GM18867 (cell line): Measurements from ENCODE around the gene SLC7A8.

Experiments used
- ATAC-seq: cut with Tn5 transposase; IDR thresholded peaks from one replicate; pipeline ENCODE4 v1.9.1; 2021; ENCODE audit warnings: mild to moderate bottlenecking, moderate library complexity; ENCODE audit not compliant: unreplicated experiment

Gene SLC7A8

DNA sequence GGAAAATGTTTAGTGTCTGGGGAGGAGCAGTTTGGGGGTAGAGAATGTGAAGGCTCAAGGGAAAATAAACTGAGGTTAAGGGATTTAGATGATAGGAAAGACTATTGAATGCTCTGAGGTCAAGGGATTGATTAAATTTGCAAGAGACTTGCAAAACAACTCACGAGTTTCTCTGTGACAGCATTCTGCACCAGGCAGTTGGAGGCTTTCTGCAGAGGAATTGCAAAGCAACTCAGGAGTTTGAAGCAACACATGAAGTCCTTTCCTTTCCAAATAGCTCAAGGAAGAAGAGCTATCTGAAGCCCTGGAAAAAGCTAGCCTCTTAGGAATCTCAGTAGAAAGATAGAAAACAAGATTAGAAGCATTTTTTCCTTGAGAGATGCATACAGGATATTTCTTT lies 23.9 kb downstream of the SLC7A8 start:
- no peak for ATAC-seq

DNA sequence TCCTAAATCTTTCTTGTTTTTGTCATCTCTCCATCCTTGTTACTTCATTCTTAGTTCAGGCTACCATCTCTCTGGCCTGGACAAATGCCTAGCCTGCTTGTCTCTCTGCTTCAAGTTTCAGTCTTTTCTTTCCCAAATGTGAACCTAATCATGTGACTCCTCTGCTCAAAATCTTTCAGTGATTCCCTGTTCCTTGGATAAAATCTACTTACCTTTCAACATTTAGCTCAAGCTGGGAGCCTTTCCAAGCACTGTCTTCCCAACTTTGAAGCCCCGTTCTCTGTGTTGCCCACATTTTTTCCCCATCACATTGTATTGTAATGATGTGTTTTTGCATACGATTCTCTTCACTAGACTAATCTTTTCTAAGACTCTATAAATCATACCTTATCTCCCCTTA lies 24.7 kb downstream of the SLC7A8 start:
- ATAC-seq, result no peak

DNA sequence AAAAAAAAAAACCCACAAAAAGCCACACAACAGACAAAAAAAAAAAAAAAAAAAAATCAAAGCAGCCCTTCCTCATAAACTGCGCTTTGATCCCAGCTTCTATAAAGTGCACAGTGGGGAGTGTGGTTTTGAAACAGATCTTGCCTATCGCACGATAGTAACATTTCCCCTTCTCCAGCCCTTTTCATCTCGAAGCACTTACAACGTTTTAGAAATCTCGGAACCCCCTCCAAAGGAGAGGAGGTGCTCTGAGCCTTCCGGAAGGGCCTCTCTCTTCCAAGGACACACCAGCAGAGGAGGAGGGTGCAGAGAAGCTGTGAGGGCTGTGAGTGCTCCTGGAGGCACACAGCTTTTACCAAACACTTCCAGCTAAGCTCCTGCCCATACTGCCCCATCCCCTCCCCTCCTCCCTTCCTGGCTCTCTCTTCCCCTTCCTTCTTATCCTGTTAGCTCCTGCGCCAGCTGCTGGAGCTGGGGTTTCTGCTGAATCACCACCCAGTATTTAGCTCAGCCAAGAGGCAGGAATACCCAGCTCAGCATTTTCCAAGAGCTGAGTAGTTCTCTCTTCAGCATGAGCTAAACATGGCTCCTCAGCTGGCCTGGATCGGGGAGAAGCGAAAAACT lies 28.4 kb downstream of the SLC7A8 start:
- ATAC-seq, result no peak

DNA sequence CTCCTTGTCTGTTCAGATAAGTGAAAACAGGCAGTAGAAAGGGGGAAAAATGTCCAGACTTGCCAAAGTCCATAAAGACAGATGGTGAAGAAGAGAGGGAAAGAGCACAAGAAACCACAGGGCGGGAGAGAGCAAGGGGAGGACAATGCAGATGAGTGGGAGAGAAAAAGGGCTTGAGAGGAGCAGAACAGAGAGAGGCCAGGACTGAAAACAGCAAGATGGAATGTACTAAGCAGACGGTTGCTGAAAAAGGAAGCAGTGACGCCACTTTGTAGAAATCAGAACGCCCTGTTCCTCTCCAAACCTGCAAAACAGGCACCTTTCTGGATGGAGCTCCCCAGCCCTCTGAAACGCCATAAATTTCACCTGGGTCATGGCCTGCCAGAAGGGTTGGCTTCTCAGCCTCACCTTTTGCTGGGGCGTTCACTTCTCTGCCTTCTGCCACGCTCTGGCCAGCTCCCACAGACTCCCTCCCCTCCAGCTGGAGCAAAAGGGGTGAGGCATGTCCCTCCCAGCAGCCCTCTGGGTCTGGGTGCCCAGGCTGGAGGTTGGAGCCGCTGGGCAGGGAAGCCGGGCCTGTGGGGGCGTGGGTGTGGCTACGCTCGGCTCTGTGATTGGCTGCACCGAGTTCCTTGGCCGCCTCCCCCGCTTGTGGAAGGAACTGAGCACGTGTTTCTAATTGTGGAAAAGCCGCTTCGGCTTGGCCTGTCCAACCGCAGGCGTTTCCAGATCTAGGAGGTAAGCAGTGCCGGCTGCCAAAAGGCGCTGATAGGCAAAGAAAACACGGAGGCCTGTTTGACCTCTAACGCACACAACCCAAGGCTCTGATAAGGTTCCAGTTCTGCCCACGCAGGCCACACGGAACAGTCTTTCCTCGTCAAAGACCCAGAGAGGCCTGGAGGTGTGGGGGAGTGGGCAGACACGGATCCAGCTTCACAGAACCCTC lies 29.3 kb downstream of the SLC7A8 start:
- no peak for ATAC-seq

DNA sequence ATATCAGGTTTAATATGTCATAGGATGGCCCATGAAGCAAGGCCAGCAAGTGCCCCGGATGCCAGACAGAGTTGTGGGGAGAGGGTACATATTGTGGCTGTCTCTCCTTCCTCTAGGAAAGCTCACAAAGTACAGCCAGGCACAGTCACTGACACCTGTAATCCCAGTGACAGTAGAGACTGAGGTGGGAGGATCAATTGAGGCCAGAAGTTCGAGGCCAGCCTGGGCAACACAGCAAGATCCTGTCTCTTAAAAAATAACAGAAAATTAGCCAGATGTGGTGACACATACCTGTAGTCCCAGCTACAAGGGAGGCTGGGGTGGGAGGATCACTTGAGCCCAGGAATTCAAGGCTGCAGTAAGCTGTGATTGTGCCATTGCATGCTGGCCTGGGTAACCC lies 32.1 kb downstream of the SLC7A8 start:
- ATAC-seq, result no peak

DNA sequence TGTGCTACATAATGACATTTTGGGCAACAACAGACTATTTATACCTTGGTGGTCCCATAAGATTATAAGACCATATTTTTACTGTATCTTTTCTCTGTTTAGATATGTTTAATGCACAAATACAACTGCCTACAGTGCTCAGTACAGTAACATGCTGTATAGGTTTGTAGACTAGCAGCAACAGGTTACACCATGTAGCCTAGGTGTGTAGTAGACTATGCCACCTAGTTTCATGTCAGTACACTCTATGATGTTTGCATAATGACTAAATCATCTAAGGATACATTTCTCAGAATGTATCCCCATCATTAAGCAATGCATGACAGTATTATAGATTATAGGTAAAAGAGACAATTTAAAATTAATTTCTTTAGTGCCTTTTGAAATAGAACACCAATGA lies 33.7 kb downstream of the SLC7A8 start:
- ATAC-seq, result no peak

DNA sequence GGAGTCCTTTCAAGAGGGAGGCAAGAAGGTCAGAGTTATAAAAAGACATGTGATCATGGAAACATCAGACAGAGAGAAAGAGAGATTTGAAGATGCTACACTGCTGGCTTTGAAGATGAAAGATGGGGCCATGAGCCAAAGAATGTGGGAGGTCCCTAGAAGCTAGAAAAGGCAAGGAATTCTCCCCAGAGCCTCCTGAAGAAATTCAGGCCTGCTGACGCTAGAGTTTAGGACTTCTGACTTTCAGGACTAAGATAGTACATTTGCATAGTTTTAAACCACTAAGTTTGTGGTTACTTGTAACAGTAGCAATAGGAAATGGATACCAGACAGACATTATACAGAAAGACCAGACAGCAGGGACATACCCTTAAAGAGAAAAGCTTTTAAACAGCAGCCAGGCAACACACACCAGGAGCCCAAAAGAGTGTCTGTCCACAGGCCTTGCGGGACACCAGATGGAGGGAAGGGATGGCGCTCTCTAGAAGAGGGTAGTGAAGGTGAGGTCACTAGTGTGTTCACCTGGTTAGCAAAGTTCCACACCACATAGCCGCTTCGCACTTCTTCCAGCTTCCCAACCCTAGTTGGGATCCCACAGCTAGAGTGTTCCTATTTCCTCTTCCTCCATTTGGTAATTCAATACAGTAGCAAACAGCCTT lies 34.7 kb downstream of the SLC7A8 start:
- no peak for ATAC-seq

DNA sequence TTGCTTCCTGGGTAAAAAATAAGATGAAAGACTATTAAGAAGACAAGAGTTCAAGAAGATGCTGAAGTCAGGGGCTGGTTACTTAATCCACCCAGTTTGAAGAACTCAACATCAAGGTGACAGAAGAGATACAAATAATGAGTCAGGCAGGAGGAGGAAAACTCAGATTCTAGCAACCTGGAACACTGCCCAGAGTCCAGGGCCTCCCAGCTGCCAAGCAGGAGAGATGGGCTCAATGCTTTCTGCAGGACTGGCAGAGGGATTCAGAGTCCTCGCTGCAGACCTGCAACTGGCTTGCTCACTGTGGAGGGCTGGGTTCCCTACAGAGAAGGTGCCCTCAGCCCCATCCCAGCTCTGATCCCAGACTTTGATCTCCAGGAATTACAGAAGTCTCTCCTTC lies 35.8 kb downstream of the SLC7A8 start:
- ATAC-seq, result no peak

DNA sequence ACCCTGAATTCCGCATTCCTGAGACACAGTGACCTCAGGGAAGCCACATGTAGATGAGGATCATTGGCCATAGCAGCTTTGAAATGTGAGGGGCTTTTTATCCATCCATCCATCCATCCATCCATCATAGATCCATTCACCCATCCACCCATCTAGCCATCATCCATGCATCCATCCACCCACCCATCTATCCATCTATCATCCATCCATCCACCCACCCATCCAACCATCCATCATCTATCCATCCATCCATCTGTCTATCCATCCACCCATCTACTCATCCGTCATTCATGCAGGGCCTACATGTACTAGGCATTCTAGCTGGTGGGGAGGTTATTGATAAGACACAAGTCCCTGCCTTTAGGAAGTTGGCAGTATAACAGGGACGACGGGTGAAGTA lies 36.5 kb downstream of the SLC7A8 start:
- no peak for ATAC-seq

DNA sequence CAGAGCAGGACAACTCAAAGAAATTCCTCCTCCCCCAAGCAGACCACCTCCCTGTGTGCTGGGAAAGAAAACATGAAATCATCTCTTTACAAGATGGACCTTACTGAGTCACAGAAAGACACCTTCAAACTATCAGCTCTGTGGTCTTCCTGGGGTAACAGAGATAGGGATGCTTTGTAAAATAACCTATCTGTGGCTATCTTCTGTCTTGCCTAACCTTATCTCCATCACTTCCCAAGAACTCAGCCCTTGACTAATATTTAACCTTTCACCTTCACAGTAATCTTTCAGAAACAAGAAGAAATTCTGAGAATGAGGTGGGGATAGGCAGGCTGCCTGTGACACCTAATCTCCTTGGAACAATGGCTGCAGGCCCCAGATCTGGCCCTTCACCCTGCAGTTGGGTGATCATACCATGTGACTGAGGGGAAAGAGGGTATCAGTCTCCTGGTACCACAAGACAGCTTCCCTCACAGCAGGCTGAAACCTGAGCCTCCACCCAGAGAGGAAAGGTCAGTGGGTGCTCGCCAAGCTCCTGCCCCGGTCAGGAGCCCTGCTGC lies 37.0 kb downstream of the SLC7A8 start:
- no peak for ATAC-seq

DNA sequence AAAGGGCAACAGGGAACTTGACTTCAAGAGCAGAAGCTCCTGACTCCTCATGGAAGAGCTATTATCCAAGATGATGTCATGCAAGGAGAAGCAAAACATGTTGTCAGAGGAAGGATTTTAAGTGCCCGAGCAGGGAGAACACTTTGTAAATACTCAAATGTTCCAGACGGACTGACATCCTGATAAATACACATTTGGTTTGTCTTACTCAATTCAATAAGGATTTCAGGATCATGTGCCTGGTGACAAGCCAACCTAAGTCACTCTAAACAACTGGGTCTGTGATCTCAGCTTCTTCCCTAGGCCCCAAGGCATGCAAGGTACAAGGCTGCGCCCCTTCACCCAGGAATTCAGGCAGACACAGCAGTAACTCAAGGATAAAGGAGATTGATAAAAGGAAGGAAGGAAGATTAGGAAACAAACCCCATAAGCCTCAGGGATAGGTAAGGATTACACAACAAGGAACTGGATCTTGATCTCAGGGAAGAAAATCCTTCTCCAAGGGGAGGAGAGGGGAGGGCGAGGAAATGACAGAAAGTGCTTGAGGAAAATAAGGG lies 37.6 kb downstream of the SLC7A8 start:
- ATAC-seq, result no peak

DNA sequence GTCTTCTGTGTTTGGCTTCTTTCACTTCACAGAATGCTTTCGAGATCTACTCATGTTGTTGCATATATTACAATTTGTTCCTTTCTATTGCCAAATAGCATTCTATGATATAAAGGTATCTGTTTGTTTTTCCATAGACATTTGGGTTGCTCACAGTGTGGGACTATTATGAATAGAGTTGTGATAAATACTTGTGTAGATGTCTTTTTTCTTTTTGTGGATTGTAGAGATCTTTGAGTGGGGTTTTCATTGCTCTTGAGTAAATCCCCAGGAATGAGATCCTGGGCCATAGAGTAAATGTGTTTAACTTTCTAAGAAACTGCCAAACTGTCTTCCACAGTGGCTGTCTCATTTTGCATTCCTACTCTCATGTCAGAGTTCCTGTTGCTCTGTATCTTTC lies 39.5 kb downstream of the SLC7A8 start:
- ATAC-seq, result no peak

DNA sequence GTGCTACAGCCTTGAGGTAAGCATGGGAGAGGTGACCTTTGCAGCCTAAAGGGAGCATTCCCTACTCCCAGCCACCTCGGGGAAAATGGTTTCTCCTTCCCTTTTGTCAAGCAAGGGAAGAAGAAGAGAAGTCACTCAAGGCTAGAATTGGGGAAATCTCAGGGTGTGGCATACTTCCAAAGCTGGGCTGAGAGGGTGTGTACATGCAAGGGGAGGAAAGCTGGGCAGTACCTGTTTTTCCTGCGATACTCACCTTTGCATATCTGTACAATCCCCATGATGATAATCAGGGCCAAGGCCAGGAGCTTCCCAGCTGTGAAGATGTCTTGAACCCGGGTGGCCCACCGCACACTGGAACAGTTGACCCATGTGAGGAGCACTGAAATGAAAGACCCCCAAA lies 40.6 kb downstream of the SLC7A8 start:
- ATAC-seq, result no peak

DNA sequence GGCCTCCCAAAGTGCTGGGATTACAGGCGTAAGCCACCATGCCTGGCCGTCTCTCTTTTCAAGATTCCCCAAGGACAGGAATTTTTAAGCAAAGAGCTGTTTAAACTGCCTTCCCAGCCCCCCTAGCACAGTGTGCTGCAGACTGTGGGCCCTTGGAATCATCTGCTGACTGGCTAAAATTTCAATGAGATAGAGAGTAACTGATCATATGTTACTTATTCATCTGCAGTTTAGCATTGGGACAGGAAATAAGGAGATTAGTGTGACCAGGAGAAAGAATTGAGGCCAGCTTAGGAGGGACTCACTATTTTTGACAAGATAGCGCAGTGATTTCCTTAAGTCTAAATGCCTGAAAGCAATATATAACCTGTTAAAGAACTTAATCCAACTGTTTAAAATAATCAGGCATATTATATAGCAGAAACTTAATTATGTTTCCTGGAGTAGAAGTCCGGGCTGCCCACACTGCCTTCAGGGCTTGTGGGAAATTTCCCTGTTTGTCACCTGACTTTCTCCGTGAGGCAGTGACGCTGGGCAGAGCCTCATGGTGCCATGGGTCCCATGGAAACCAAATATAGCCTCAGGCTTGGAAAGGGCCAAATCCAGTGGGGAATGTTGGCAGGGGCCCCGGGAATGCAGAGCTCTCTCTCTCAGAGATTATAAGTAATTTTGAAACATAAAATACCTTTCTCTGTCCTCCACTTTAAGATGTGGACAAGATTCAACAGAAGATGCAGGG lies 41.6 kb downstream of the SLC7A8 start:
- no peak for ATAC-seq

DNA sequence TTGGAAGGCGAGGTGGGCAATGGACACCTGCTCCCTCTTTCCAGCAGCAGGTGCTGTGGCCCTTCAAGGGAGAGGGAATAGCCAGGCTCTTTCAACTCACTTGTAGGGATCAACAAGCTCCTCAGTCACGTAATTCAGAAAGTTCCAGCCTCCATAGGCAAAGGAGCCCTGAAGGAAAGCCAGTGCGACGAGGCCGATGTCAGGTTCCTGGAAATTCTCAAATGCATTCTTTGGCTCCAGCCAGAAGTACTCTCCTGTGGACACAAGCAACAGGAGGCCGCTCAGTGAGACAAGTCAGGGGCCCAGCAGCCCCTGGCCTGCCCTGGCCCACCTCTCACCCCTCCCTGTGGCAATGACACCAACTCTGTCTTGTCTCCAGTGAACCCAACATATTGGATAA lies 43.1 kb downstream of the SLC7A8 start:
- no peak for ATAC-seq

DNA sequence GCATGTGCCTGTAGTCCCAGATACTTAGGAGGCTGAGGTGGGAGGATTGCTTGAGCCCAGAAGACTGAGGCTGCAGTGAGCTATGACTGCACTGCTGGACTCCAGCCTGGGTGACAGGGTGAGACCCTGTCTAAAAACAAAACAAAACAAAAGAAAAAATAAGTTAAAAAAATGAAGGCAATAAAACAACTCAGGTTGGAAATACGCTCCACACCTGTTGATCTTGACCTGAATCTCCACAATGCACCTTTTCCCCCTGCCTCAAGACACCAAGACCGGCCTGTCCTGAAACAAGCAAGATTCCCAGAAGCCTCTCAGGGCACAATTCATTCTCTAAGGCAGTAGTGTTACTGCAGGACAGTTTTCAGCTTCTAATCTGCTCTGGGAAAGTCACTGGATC lies 43.6 kb downstream of the SLC7A8 start:
- no peak for ATAC-seq

DNA sequence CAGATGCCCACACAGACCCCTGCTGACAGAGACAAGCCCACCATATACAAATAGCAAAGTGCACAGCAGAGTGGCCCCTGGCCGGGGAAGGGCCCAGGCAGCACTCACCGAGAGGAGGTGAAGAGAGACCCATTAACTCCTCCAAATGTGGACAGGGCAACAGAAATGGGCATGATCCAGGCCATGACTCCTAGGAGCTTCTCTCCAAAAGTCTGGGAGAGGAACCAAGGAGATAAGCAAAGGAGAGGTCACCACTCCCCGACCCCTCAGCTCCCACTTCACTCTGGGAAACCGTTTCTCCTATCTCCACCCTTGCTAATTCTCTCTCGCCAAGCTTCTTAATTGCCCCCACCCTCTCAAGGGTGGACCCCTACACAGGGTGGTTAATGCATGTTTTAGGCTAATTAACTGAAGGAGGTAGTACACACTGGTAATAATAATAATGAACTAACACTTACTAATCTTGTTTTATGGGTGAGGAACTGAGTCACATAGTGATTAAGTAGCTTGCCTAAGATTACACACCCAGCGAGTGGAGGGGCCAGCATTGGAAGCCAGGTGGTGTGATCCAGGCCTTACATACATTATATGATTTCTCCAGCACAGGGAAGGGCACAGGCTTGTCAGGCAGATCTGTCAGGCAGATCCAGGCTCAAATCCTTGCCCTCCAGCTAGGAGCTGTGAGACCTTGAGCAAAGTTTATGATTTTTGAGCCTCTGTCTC lies 45.5 kb downstream of the SLC7A8 start:
- no peak for ATAC-seq

DNA sequence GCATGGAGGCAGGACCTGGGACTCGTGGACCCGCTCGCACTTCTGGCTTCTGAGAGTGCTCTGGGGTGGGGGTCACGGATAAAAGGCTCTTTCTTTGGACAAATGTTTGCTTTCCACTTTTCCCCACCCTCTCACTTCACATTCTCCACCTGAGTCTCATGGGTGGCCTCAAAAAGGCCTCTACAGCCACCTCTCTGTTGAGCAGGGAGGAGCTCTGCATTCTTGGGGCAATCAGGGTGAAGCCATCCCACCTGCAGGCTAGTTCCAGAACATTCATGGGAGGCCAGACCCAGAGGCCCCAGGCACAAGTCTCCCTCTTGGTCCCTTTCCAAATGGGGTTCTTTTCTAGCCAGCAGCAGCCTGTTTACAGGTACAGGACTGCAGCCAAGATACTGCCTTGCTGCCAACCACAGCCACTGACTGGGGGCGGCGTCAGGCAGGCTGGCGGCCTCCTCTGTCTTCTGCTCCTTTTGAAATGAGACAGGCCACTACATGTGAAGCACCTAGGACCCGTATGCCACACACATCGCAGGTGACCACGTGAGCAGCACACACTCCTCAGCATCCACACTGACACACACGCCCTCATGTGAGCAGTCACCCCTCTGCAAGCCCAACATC lies 46.2 kb downstream of the SLC7A8 start:
- no peak for ATAC-seq

DNA sequence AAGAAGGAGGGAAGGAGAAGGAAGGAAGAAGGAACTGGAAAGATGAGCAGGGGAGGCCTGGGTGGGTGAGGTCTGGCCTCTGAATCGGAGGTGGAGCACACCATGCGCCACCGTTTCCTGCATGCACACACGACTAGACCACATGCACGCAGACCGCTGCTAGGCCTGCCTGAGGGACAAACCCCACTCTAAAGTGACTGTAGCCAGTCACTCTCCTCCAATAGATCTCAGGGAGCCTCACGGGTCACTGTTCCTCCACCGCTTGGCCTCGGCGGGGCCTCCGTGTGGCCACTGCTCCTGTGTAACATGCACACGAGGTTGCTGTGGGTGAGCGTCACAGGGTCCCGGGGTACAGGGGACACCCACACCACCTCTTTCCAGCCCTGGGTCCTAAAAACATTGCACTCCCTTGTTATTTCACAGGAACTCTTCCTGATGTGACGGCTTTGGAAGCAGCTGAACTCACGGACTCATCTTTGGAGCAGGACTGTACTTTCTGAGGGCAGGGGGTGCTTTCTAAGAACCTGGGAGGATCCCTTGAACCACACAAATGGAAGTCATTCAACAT lies 46.8 kb downstream of the SLC7A8 start:
- no peak for ATAC-seq
